ENCODE measurements around the gene SLC30A3.

- TF ChIP-seq POLR2AphosphoS5 (IDR thresholded peaks at IDR 0.05) = no peak
- no peak for TF ChIP-seq CTCF (IDR thresholded peaks at IDR 0.05)
- no peak for TF ChIP-seq EP300 (IDR thresholded peaks at IDR 0.05)
Measured at GRCh38 chr2:27281855-27282559, 19.2 kb upstream of the SLC30A3 start, which contains the start of gene TRIM54.
